ENCODE measurements around the gene SIPA1L3. TPM values are rescaled to one million over a fixed set of nuclear protein-coding genes. Genes with fewer than 3 reads are reported as not detected.

Gene SIPA1L3
- total and polyA plus RNA-seq, 2 of the 13 experiments (the other 11 are each of a cell fraction or from before 2014, with no cell fraction given) = 5.5 to 7.7 TPM

DNA sequence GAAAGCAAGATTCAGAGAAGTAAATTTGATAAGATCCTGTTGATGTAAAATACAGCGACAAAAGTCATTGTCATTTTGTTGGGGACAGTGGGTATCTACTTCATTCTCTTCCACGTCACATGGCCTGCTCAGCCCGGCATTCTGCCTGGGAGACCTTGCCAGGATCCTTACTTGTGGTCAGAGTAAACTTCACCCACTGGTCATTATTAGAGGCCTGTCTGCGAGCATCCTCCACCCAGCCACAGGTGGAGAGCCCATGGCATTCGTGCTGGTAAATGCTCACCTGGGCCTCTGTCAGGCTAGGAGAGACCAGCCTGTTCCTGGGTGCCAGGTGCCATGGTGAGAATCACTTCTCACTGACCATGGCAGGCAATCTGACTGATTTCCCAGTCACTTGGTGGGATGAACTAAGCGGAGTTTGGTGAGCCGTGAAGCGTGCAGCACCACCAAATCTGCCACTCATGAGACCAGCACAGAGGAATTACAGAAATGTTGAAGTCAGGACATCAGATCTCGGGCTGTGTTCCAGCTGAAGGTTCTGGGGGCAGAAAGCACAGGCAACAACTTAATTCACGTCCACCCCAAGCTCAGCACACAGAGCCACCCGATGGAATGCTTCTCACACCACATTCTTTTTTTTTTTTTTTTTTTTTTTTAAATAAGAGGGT, 107.0 kb downstream of the SIPA1L3 start:
- H3K4me1 ChIP-seq (ENCODE audit: insufficient read depth, low read length) = no peaks in the 10 kb centered on the region
- ATAC-seq (no peak), FAIRE-seq (no peak), DNase-seq (ENCODE audit: low spot score) (no peak)
- no peaks in the 10 kb centered on the region for H4K20me1 ChIP-seq (ENCODE audit: insufficient read depth, low read length)
- intact Hi-C loops (cut with micrococcal nuclease; ENCODE audit: unreplicated experiment) (no loop called here), in situ Hi-C loops (cut with HindIII; ENCODE audit: extremely low pct_ligation_motif_present, low pct_unique_long_range_greater_than_20kb) (no loop called here)
- no TSS peak for BruUV-seq (replicated peaks)
- no peaks in the 10 kb centered on the region for H3K79me2 ChIP-seq (ENCODE audit: insufficient read depth, low read length)
- no peak overlapping the region for H2AFZ ChIP-seq (ENCODE audit: low read length)
- H3K9me3 ChIP-seq (ENCODE audit: low read length) = no peaks in the 10 kb centered on the region
- ChIA-PET POLR2A (no interaction called here), CTCF (ENCODE audit: low intra/inter-chr PET ratio, low total read pairs) (no interaction called here)
- no peak overlapping the region for H3K4me3 ChIP-seq (replicated peaks in 1 of 3; ENCODE audit: insufficient read depth in 1 of 3, low read depth in 2 of 3, low read length in 3 of 3)
- H3K36me3 ChIP-seq (replicated peaks in 1 of 2; ENCODE audit: control insufficient read depth in 1 of 2, insufficient read depth in 2 of 2, low read length in 2 of 2) = no peaks in the 10 kb centered on the region
- no peak overlapping the region for H3K4me2 ChIP-seq (ENCODE audit: low read depth, low read length)
- TF ChIP-seq SOX5 (CRISPR knock-in tag; IDR thresholded peaks at IDR 0.05; ENCODE audit: borderline replicate concordance) (no peak), ZNF614 (CRISPR knock-in tag; IDR thresholded peaks at IDR 0.05; ENCODE audit: borderline replicate concordance) (no peak), ZNF33B (CRISPR knock-in tag; IDR thresholded peaks at IDR 0.05) (no peak), ZNF446 (CRISPR knock-in tag; IDR thresholded peaks at IDR 0.05) (no peak), RBM39 (IDR thresholded peaks at IDR 0.05; ENCODE audit: low read depth, low read length, poor library complexity, severe bottlenecking) (no peak), ZBTB20 (CRISPR knock-in tag; IDR thresholded peaks at IDR 0.05; ENCODE audit: borderline replicate concordance, low read depth) (no peak), HMG20A (CRISPR knock-in tag; IDR thresholded peaks at IDR 0.05; ENCODE audit: borderline replicate concordance) (no peak), THAP11 (CRISPR knock-in tag; IDR thresholded peaks at IDR 0.05) (no peak), ZNF891 (CRISPR knock-in tag; IDR thresholded peaks at IDR 0.05) (no peak), U2AF2 (IDR thresholded peaks at IDR 0.05; ENCODE audit: low read depth, low read length) (no peak), HMG20B (CRISPR knock-in tag; conservative IDR thresholded peaks at IDR 0.05) (no peak), ZSCAN29 (CRISPR knock-in tag; conservative IDR thresholded peaks at IDR 0.05) (no peak), NFRKB (IDR thresholded peaks at IDR 0.05) (no peak), PCBP2 (optimal IDR thresholded peaks at IDR 0.05; ENCODE audit: low read depth, low read length, poor library complexity, severe bottlenecking) (no peak), SALL1 (CRISPR knock-in tag; IDR thresholded peaks at IDR 0.05) (no peak)
- TF ChIP-seq, protein P1, sequence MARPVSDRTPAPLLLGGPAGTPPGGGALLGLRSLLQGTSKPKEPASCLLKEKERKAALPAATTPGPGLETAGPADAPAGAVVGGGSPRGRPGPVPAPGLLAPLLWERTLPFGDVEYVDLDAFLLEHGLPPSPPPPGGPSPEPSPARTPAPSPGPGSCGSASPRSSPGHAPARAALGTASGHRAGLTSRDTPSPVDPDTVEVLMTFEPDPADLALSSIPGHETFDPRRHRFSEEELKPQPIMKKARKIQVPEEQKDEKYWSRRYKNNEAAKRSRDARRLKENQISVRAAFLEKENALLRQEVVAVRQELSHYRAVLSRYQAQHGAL (CRISPR knock-in tag; IDR thresholded peaks at IDR 0.05; ENCODE audit: not compliant biosample characterization) = no peak
- TF ChIP-seq, protein P2, sequence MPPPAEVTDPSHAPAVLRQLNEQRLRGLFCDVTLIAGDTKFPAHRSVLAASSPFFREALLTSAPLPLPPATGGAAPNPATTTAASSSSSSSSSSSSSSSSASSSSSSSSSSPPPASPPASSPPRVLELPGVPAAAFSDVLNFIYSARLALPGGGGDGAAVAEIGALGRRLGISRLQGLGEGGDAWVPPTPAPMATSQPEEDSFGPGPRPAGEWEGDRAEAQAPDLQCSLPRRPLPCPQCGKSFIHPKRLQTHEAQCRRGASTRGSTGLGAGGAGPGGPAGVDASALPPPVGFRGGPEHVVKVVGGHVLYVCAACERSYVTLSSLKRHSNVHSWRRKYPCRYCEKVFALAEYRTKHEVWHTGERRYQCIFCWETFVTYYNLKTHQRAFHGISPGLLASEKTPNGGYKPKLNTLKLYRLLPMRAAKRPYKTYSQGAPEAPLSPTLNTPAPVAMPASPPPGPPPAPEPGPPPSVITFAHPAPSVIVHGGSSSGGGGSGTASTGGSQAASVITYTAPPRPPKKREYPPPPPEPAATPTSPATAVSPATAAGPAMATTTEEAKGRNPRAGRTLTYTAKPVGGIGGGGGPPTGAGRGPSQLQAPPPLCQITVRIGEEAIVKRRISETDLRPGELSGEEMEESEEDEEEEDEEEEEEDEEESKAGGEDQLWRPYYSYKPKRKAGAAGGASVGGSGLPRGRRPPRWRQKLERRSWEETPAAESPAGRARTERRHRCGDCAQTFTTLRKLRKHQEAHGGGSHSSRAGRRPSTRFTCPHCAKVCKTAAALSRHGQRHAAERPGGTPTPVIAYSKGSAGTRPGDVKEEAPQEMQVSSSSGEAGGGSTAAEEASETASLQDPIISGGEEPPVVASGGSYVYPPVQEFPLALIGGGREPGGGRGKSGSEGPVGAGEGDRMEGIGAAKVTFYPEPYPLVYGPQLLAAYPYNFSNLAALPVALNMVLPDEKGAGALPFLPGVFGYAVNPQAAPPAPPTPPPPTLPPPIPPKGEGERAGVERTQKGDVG (CRISPR knock-in tag; IDR thresholded peaks at IDR 0.05; ENCODE audit: borderline replicate concordance) = no peak
- TF ChIP-seq, protein P3, sequence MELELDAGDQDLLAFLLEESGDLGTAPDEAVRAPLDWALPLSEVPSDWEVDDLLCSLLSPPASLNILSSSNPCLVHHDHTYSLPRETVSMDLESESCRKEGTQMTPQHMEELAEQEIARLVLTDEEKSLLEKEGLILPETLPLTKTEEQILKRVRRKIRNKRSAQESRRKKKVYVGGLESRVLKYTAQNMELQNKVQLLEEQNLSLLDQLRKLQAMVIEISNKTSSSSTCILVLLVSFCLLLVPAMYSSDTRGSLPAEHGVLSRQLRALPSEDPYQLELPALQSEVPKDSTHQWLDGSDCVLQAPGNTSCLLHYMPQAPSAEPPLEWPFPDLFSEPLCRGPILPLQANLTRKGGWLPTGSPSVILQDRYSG (CRISPR knock-in tag; IDR thresholded peaks at IDR 0.05) = no peak
- TF ChIP-seq, protein P4, sequence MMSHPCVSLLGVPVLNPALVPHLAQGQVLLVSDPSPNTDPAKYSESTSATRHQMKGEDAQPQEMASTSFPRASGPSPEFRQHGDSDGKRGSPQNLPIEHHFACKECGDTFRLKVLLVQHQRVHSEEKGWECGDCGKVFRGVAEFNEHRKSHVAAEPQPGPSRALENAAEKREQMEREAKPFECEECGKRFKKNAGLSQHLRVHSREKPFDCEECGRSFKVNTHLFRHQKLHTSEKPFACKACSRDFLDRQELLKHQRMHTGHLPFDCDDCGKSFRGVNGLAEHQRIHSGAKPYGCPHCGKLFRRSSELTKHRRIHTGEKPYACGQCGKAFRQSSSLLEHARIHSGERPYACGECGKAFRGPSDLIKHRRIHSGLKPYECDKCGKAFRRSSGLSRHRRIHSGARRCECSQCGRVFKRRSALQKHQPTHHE (CRISPR knock-in tag; IDR thresholded peaks at IDR 0.05; ENCODE audit: borderline replicate concordance) = no peak
- 96% methylated on average over 11 of the region's 11 CpGs for WGBS (ENCODE audit: low lambda C conversion rate)
- no peaks in the 10 kb centered on the region for H3K27me3 ChIP-seq (ENCODE audit: control insufficient read depth in 1 of 2, insufficient read depth in 2 of 2, low read length in 2 of 2)
- H3K9ac ChIP-seq (ENCODE audit: insufficient read depth, low read depth, low read length) = no peak overlapping the region
- H3K27ac ChIP-seq (ENCODE audit: extremely low read length, insufficient read depth, low read length) = no peak overlapping the region
